Left renal cortex interstitium (tissue), 4 donors: ENCODE results near the gene CARD18. TPM values are rescaled to one million over a fixed set of nuclear protein-coding genes. Genes with fewer than 3 reads are reported as not detected.

Source experiments
- polyA plus RNA-seq, 4 donors: library from polyadenylated mRNA; unstranded; fragments of 120-200 nt; gene quantifications; one replicate each; pipeline ENCODE4 v1.2.1, GENCODE V29; 2013; ENCODE audit not compliant: insufficient read length in 4 of 4

CARD18 gene
- polyA plus RNA-seq, 4 donors: not detected

Other genes starting within 250 kb of the CARD18 start
- gene CASP12, start 241.3 kb downstream of the CARD18 start, polyA plus RNA-seq: 1 to 10 TPM in 1 of 4 donors, under 1 TPM in 3; 0.66 to 1.0 (median 0.78) TPM
- 10 to 100 TPM; 15.9 to 28.6 (median 18.6) TPM for gene CASP4, start 171.2 kb downstream of the CARD18 start, polyA plus RNA-seq
- gene CASP5, start 116.6 kb downstream of the CARD18 start, polyA plus RNA-seq: not detected
- 1 to 10 TPM; 3.4 to 6.9 (median 4.2) TPM for gene CASP1, start 104.6 kb downstream of the CARD18 start, polyA plus RNA-seq
- gene CARD16, start 94.4 kb downstream of the CARD18 start, polyA plus RNA-seq: 1 to 10 TPM; 1.3 to 3.4 (median 1.8) TPM